ENCODE results near the gene WDR27.

WDR27 gene

GRCh38 chr6:169456840-169457239 is 245.0 kb downstream of the WDR27 start:
- Histone ChIP-seq H3K36me3 (ENCODE audit: insufficient read depth, low read length) (no peaks in the 10 kb centered on the region; the same call in 1 of the 2 replicates), H3K4me2 (ENCODE audit: low read length) (no peak overlapping the region), H3K9ac (ENCODE audit: low read length) (no peak overlapping the region), H3F3A (ENCODE audit: insufficient read depth, low read length) (no peaks in the 10 kb centered on the region), H4K20me1 (ENCODE audit: insufficient read depth, low read length) (no peaks in the 10 kb centered on the region), H3K27me3 (ENCODE audit: insufficient read depth, low read length) (no peaks in the 10 kb centered on the region), H3K79me2 (ENCODE audit: insufficient read depth, low read length) (no peaks in the 10 kb centered on the region), H3K4me1 (ENCODE audit: insufficient read depth, low read length, severe bottlenecking) (no peaks in the 10 kb centered on the region), H3K9me3 (ENCODE audit: low read length) (no peaks in the 10 kb centered on the region), H3K4me3 (ENCODE audit: low read depth, low read length, poor library complexity, severe bottlenecking) (no peak overlapping the region), H3K27ac (ENCODE audit: low read depth, low read length, poor library complexity, severe bottlenecking) (no peak overlapping the region), H3K9me2 (ENCODE audit: low read depth, low read length) (no peaks in the 10 kb centered on the region), H2AFZ (ENCODE audit: low read length) (no peak overlapping the region)
- TF ChIP-seq CTCF (IDR thresholded peaks at IDR 0.05; ENCODE audit: low read length) (no peak), EZH2 (IDR thresholded peaks at IDR 0.05; ENCODE audit: borderline replicate concordance, low read length) (no peak)

GRCh38 chr6:169455470-169455869 is 246.4 kb downstream of the WDR27 start:
- TF ChIP-seq CTCF (IDR thresholded peaks at IDR 0.05; ENCODE audit: low read length), result no peak
- TF ChIP-seq EZH2 (IDR thresholded peaks at IDR 0.05; ENCODE audit: borderline replicate concordance, low read length), result no peak
- no peaks in the 10 kb centered on the region for H3K9me2 ChIP-seq (ENCODE audit: low read depth, low read length)
- H3K27me3 ChIP-seq (ENCODE audit: insufficient read depth, low read length), result no peaks in the 10 kb centered on the region
- no peaks in the 10 kb centered on the region for H3K4me1 ChIP-seq (ENCODE audit: insufficient read depth, low read length, severe bottlenecking)
- no peak overlapping the region for H3K9ac ChIP-seq (ENCODE audit: low read length)
- no peaks in the 10 kb centered on the region for H3K79me2 ChIP-seq (ENCODE audit: insufficient read depth, low read length)
- no peaks in the 10 kb centered on the region for H3K9me3 ChIP-seq (ENCODE audit: low read length)
- no peak overlapping the region for H3K4me2 ChIP-seq (ENCODE audit: low read length)
- no peak overlapping the region for H3K27ac ChIP-seq (ENCODE audit: low read depth, low read length, poor library complexity, severe bottlenecking)
- H3F3A ChIP-seq (ENCODE audit: insufficient read depth, low read length), result no peaks in the 10 kb centered on the region
- H4K20me1 ChIP-seq (ENCODE audit: insufficient read depth, low read length), result no peaks in the 10 kb centered on the region
- no peak overlapping the region for H3K4me3 ChIP-seq (ENCODE audit: low read depth, low read length, poor library complexity, severe bottlenecking)
- no peak overlapping the region for H2AFZ ChIP-seq (ENCODE audit: low read length)
- H3K36me3 ChIP-seq (ENCODE audit: insufficient read depth, low read length), result no peaks in the 10 kb centered on the region; the same call in 1 of the 2 replicates

GRCh38 chr6:169454872-169455204 is 247.0 kb downstream of the WDR27 start:
- Histone ChIP-seq H3K9me3 (ENCODE audit: low read length) (no peaks in the 10 kb centered on the region), H3K4me3 (ENCODE audit: low read depth, low read length, poor library complexity, severe bottlenecking) (no peak overlapping the region), H3K27me3 (ENCODE audit: insufficient read depth, low read length) (no peaks in the 10 kb centered on the region), H3K79me2 (ENCODE audit: insufficient read depth, low read length) (no peaks in the 10 kb centered on the region), H3F3A (ENCODE audit: insufficient read depth, low read length) (no peaks in the 10 kb centered on the region), H3K4me2 (ENCODE audit: low read length) (no peak overlapping the region), H3K9me2 (ENCODE audit: low read depth, low read length) (no peaks in the 10 kb centered on the region), H4K20me1 (ENCODE audit: insufficient read depth, low read length) (no peaks in the 10 kb centered on the region), H3K9ac (ENCODE audit: low read length) (no peak overlapping the region), H3K27ac (ENCODE audit: low read depth, low read length, poor library complexity, severe bottlenecking) (no peak overlapping the region), H3K36me3 (ENCODE audit: insufficient read depth, low read length) (no peaks in the 10 kb centered on the region; the same call in 1 of the 2 replicates), H2AFZ (ENCODE audit: low read length) (no peak overlapping the region), H3K4me1 (ENCODE audit: insufficient read depth, low read length, severe bottlenecking) (no peaks in the 10 kb centered on the region)
- TF ChIP-seq CTCF (IDR thresholded peaks at IDR 0.05; ENCODE audit: low read length) (no peak), EZH2 (IDR thresholded peaks at IDR 0.05; ENCODE audit: borderline replicate concordance, low read length) (no peak)
